ENCODE data around the gene BSDC1.

The BSDC1 gene

DNA sequence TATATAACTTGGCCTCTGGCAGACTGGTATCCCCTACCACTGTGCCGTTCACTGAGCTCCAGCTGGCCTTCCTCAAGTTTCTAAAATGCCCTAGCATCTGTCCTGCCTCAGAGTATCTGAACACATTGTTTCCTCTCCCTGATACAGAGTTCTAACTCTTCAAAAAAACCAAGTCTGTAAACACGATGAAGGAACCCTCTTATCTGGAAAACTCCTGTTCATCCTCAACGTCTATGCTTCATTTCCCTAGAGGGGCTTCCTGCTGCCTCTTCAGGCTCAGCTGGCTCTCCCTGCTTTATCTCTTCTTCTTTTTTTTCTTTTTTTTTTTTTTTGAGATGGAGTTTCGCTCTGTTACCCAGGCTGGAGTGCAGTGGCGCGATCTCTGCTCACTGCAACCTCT lies 5.6 kb downstream of the BSDC1 start:
- ATAC-seq (ENCODE audit: insufficient read depth, low read depth) (no peak), DNase-seq (no peak)
- no peaks in the 10 kb centered on the region for H3K27me3 ChIP-seq (ENCODE audit: insufficient read depth, low read length, poor library complexity)
- no peak overlapping the region for H3K4me2 ChIP-seq (ENCODE audit: insufficient read depth, low read length)
- H3K9me3 ChIP-seq (ENCODE audit: insufficient read depth, low read length, severe bottlenecking): no peaks in the 10 kb centered on the region
- no peak overlapping the region for H3K27ac ChIP-seq (ENCODE audit: low read length)
- H3K79me2 ChIP-seq (ENCODE audit: insufficient read depth, low read length): peaks cover 51% of the 10 kb centered on the region
- peaks cover 13% of the 10 kb centered on the region; the same call in 1 of the 2 replicates for H4K20me1 ChIP-seq (ENCODE audit: insufficient read depth, low read length)
- H3K9ac ChIP-seq (ENCODE audit: low read depth, low read length): no peak overlapping the region
- H3K36me3 ChIP-seq (ENCODE audit: insufficient read depth, low read length): peaks cover 78% of the 10 kb centered on the region
- TF ChIP-seq, protein P1, sequence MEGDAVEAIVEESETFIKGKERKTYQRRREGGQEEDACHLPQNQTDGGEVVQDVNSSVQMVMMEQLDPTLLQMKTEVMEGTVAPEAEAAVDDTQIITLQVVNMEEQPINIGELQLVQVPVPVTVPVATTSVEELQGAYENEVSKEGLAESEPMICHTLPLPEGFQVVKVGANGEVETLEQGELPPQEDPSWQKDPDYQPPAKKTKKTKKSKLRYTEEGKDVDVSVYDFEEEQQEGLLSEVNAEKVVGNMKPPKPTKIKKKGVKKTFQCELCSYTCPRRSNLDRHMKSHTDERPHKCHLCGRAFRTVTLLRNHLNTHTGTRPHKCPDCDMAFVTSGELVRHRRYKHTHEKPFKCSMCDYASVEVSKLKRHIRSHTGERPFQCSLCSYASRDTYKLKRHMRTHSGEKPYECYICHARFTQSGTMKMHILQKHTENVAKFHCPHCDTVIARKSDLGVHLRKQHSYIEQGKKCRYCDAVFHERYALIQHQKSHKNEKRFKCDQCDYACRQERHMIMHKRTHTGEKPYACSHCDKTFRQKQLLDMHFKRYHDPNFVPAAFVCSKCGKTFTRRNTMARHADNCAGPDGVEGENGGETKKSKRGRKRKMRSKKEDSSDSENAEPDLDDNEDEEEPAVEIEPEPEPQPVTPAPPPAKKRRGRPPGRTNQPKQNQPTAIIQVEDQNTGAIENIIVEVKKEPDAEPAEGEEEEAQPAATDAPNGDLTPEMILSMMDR (IDR thresholded peaks at IDR 0.05; ENCODE audit: borderline replicate concordance, extremely low read depth, low read length, poor library complexity, severe bottlenecking): no peak
- no peak for TF ChIP-seq EZH2 (IDR thresholded peaks at IDR 0.05; ENCODE audit: borderline replicate concordance, low read depth, low read length, severe bottlenecking)
- no peak overlapping the region for H2AFZ ChIP-seq (ENCODE audit: low read depth, low read length)
- peaks cover 17% of the 10 kb centered on the region for H3K4me1 ChIP-seq (ENCODE audit: insufficient read depth, low read length)
- H3K4me3 ChIP-seq (ENCODE audit: low read depth in 1 of 2, low read length in 2 of 2): no peak overlapping the region

DNA sequence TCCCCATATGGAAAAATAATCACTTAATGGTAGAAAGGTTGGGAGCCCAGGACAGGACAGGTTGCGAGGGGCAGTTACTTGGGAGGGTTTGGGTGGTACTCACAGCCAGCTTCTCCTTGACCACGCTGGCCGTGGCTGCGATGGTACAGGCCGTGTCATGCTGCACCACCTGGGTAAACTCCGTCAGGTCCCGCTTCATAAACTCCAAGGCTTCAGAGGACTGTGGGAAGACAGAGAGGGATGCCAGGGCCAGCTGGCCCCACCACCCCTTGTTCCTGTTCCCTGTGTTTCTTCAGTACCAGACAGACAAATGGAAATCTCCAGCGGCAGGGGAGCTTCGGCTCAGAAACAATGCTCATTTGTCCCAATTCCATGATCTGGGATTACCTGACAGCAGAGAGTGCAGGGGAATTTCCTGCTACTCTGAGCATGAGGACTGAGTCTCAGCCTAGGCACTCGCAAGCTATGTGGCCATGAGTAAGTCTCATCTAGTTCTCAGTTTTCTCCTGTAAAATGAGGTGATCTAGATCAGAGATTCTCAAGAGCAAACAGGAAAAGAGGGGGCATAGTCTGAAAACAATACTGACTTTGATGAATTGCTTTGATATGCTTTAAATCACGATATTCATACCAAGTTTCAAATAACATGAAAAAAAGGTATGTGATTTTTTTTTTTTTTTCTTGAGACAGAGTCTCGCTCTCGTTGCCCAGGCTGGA lies 7.4 kb downstream of the BSDC1 start:
- Histone ChIP-seq H3K4me3 (ENCODE audit: low read depth in 1 of 2, low read length in 2 of 2) (no peak overlapping the region), H3K27me3 (ENCODE audit: insufficient read depth, low read length, poor library complexity) (no peaks in the 10 kb centered on the region), H3K27ac (ENCODE audit: low read length) (no peak overlapping the region), H3K36me3 (ENCODE audit: insufficient read depth, low read length) (peaks cover 86% of the 10 kb centered on the region), H3K79me2 (ENCODE audit: insufficient read depth, low read length) (peaks cover 35% of the 10 kb centered on the region), H4K20me1 (ENCODE audit: insufficient read depth, low read length) (0 out of 2 replicates have a peak, but pooled peaks cover 4% of the 10 kb centered on the region), H2AFZ (ENCODE audit: low read depth, low read length) (no peak overlapping the region), H3K4me2 (ENCODE audit: insufficient read depth, low read length) (no peak overlapping the region), H3K9ac (ENCODE audit: low read depth, low read length) (no peak overlapping the region), H3K4me1 (ENCODE audit: insufficient read depth, low read length) (no peaks in the 10 kb centered on the region), H3K9me3 (ENCODE audit: insufficient read depth, low read length, severe bottlenecking) (no peaks in the 10 kb centered on the region)
- ATAC-seq (ENCODE audit: insufficient read depth, low read depth): no peak
- no peak for DNase-seq
- no peak for TF ChIP-seq EZH2 (IDR thresholded peaks at IDR 0.05; ENCODE audit: borderline replicate concordance, low read depth, low read length, severe bottlenecking)
- TF ChIP-seq, protein P1 (IDR thresholded peaks at IDR 0.05; ENCODE audit: borderline replicate concordance, extremely low read depth, low read length, poor library complexity, severe bottlenecking): no peak

DNA sequence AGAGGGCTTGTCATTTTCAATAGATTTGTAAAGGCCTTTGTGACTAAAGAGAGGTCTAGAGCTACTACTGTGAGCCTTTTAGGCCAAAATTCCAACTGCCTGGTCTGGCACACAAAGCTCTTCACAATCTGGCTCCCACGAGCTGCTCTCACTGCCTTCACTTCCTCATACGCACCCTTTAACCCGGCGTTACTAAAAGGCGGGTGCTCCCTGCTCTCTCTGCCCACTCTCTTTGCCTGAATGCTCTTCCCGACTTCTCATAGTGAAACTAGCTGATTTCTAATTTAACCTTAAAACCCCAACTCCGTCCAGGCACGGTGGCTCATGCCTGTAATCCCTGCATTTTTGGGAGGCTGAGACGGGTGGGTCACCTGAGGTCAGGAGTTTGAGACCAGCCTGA lies 14.2 kb downstream of the BSDC1 start:
- peaks cover 98% of the 10 kb centered on the region for H3K36me3 ChIP-seq (ENCODE audit: insufficient read depth, low read length)
- no peak overlapping the region for H3K4me3 ChIP-seq (ENCODE audit: low read depth in 1 of 2, low read length in 2 of 2)
- no peaks in the 10 kb centered on the region for H3K4me1 ChIP-seq (ENCODE audit: insufficient read depth, low read length)
- H3K4me2 ChIP-seq (ENCODE audit: insufficient read depth, low read length): no peak overlapping the region
- no peak for TF ChIP-seq EZH2 (IDR thresholded peaks at IDR 0.05; ENCODE audit: borderline replicate concordance, low read depth, low read length, severe bottlenecking)
- TF ChIP-seq, protein P1 (IDR thresholded peaks at IDR 0.05; ENCODE audit: borderline replicate concordance, extremely low read depth, low read length, poor library complexity, severe bottlenecking): no peak
- no peak overlapping the region for H3K9ac ChIP-seq (ENCODE audit: low read depth, low read length)
- H3K27ac ChIP-seq (ENCODE audit: low read length): no peak overlapping the region
- H3K27me3 ChIP-seq (ENCODE audit: insufficient read depth, low read length, poor library complexity): no peaks in the 10 kb centered on the region
- no peaks in the 10 kb centered on the region for H3K79me2 ChIP-seq (ENCODE audit: insufficient read depth, low read length)
- DNase-seq (no peak), ATAC-seq (ENCODE audit: insufficient read depth, low read depth) (no peak)
- no peaks in the 10 kb centered on the region for H4K20me1 ChIP-seq (ENCODE audit: insufficient read depth, low read length)
- no peaks in the 10 kb centered on the region for H3K9me3 ChIP-seq (ENCODE audit: insufficient read depth, low read length, severe bottlenecking)
- H2AFZ ChIP-seq (ENCODE audit: low read depth, low read length): no peak overlapping the region

Data from DND-41 (cell line).